NCI-H526 treated with DMSO at 0.1 percent for 48 hours (cell line): ENCODE results near the gene DUSP23.

Source experiments
- DNase-seq: peaks from one replicate; lab custom pipeline; 2025; lab: John Stamatoyannopoulos, UW

Gene DUSP23

GRCh38 chr1:159780583-159781582 is at the start of gene DUSP23:
DUSP23 (plus strand) TSS chr1:159780962; CDS start chr1:159781101, 139 bp downstream.
- DNase-seq: peak; percentile 100

- no peak for DNase-seq
Observed at GRCh38 chr1:159737238-159737916, 43.4 kb upstream of the DUSP23 start.

- DNase-seq: no peak
Observed at GRCh38 chr1:159743651-159744410, 36.9 kb upstream of the DUSP23 start.

- no peak for DNase-seq
Observed at GRCh38 chr1:159746666-159747065, 34.1 kb upstream of the DUSP23 start.

GRCh38 chr1:159748370-159748769 is 32.4 kb upstream of the DUSP23 start:
- no peak for DNase-seq

GRCh38 chr1:159749630-159750029 is 31.1 kb upstream of the DUSP23 start:
- DNase-seq: no peak

GRCh38 chr1:159750621-159751020 is 30.1 kb upstream of the DUSP23 start:
- DNase-seq: no peak

- DNase-seq: no peak
Observed at GRCh38 chr1:159751031-159751430, 29.7 kb upstream of the DUSP23 start.

GRCh38 chr1:159752135-159752580 is 28.6 kb upstream of the DUSP23 start:
- DNase-seq: no peak

GRCh38 chr1:159753386-159753785 is 27.4 kb upstream of the DUSP23 start:
- no peak for DNase-seq

- DNase-seq: no peak
Observed at GRCh38 chr1:159755451-159756007, 25.2 kb upstream of the DUSP23 start.

- no peak for DNase-seq
Observed at GRCh38 chr1:159756397-159756796, 24.4 kb upstream of the DUSP23 start.

GRCh38 chr1:159763686-159764085 is 17.1 kb upstream of the DUSP23 start:
- DNase-seq: no peak

GRCh38 chr1:159765806-159766205 is 15.0 kb upstream of the DUSP23 start:
- DNase-seq: no peak

GRCh38 chr1:159771127-159771895 is 9.5 kb upstream of the DUSP23 start:
- DNase-seq: peak; percentile 50

- DNase-seq: no peak
Observed at GRCh38 chr1:159774465-159774864, 6.3 kb upstream of the DUSP23 start.

- DNase-seq: peak; percentile 51
Observed at GRCh38 chr1:159775716-159776115, 5.0 kb upstream of the DUSP23 start.

- DNase-seq: no peak
Observed at GRCh38 chr1:159778266-159778665, 2.5 kb upstream of the DUSP23 start.

- DNase-seq: no peak
Observed at GRCh38 chr1:159779403-159779851, 1.3 kb upstream of the DUSP23 start.

- DNase-seq: no peak
Observed at GRCh38 chr1:159781992-159782391, 1.2 kb downstream of the DUSP23 start.

- no peak for DNase-seq
Observed at GRCh38 chr1:159783724-159784123, 3.0 kb downstream of the DUSP23 start.
